Measurements from ENCODE around the gene SRBD1. TPM values are rescaled to one million over a fixed set of nuclear protein-coding genes. Genes with fewer than 3 reads are reported as not detected.

SRBD1 gene
- total RNA-seq, 4 donors from 2014 or later, result 7.2 to 12.9 (median 9.9) TPM

- no peak overlapping the region for H3K4me3 ChIP-seq (ENCODE audit: low read depth, poor library complexity, severe bottlenecking)
- intact Hi-C loops (cut with DNase I; ENCODE audit: low total_unique reads), result no loop called here
- 92 to 98% methylated on average over 2 of the region's 5 CpGs for WGBS, 2 donors
- DNase-seq (ENCODE audit: low spot score in 2 of 2), result no peak
- no peak for TF ChIP-seq POLR2A (IDR thresholded peaks at IDR 0.05)
- no peak for TF ChIP-seq CTCF (IDR thresholded peaks at IDR 0.05)
Observed at GRCh38 chr2:45415534-45416123, 195.4 kb downstream of the SRBD1 start.

GRCh38 chr2:45412754-45413379 lies 198.2 kb downstream of the SRBD1 start:
- no peak for DNase-seq (ENCODE audit: low spot score in 2 of 2)
- intact Hi-C loops (cut with DNase I; ENCODE audit: low total_unique reads), result no loop called here
- 55 to 58% methylated on average over 2 of the region's 2 CpGs for WGBS, 2 donors
- H3K4me3 ChIP-seq (ENCODE audit: low read depth, poor library complexity, severe bottlenecking), result no peak overlapping the region
- TF ChIP-seq CTCF (IDR thresholded peaks at IDR 0.05) (no peak), POLR2A (IDR thresholded peaks at IDR 0.05) (no peak)

GRCh38 chr2:45409677-45410076 lies 201.4 kb downstream of the SRBD1 start:
- intact Hi-C loops (cut with DNase I; ENCODE audit: low total_unique reads), result no loop called here
- no peak overlapping the region for H3K4me3 ChIP-seq (ENCODE audit: low read depth, poor library complexity, severe bottlenecking)
- no peak for DNase-seq (ENCODE audit: low spot score in 2 of 2)
- 94 to 100% methylated on average over 1 of the region's 1 CpG for WGBS, 2 donors
- TF ChIP-seq CTCF (IDR thresholded peaks at IDR 0.05), result no peak
- TF ChIP-seq POLR2A (IDR thresholded peaks at IDR 0.05), result no peak

- no peak overlapping the region for H3K4me3 ChIP-seq (ENCODE audit: low read depth, poor library complexity, severe bottlenecking)
- DNase-seq (ENCODE audit: low spot score in 2 of 2), result no peak
- intact Hi-C loops (cut with DNase I; ENCODE audit: low total_unique reads), result no loop called here
- 50 to 56% methylated on average over 2 of the region's 2 CpGs for WGBS, 2 donors
- no peak for TF ChIP-seq POLR2A (IDR thresholded peaks at IDR 0.05)
- TF ChIP-seq CTCF (IDR thresholded peaks at IDR 0.05), result no peak
Observed at GRCh38 chr2:45406621-45407020, 204.4 kb downstream of the SRBD1 start.

- DNase-seq (ENCODE audit: low spot score in 2 of 2), result no peak
- intact Hi-C loops (cut with DNase I; ENCODE audit: low total_unique reads), result no loop called here
- TF ChIP-seq POLR2A (IDR thresholded peaks at IDR 0.05), result no peak
- TF ChIP-seq CTCF (IDR thresholded peaks at IDR 0.05), result no peak
- no peak overlapping the region for H3K4me3 ChIP-seq (ENCODE audit: low read depth, poor library complexity, severe bottlenecking)
- 51 to 61% methylated on average over 3 of the region's 3 CpGs for WGBS, 2 donors
Observed at GRCh38 chr2:45404807-45405297, 206.2 kb downstream of the SRBD1 start.

Measured in lower leg skin (tissue), 4 donors.